ENCODE data around the gene MSLN.
A peak's percentile ranks its signal among the peaks of the same experiment; 100 is the strongest.

Gene MSLN

GRCh38 chr16:804193-805048, 43.9 kb downstream of the MSLN start:
- DNase-seq (ENCODE audit: low read depth in 2 of 2), result no peak

GRCh38 chr16:805474-805873, 44.9 kb downstream of the MSLN start:
- DNase-seq (ENCODE audit: low read depth in 2 of 2), result no peak

- DNase-seq (ENCODE audit: low read depth in 2 of 2), result peak; percentile 48 to 67
Observed at GRCh38 chr16:807347-808084, 47.0 kb downstream of the MSLN start.

GRCh38 chr16:808085-808386, 47.5 kb downstream of the MSLN start:
- DNase-seq (ENCODE audit: low read depth in 2 of 2), result no peak

- peak in 1 of 2 donors; percentile 29 for DNase-seq (ENCODE audit: low read depth in 2 of 2)
Observed at GRCh38 chr16:813204-813915, 52.8 kb downstream of the MSLN start.

- DNase-seq (ENCODE audit: low read depth in 2 of 2), result no peak
Observed at GRCh38 chr16:813916-814412, 53.4 kb downstream of the MSLN start.

- no peak for DNase-seq (ENCODE audit: low read depth in 2 of 2)
Observed at GRCh38 chr16:814974-815373, 54.4 kb downstream of the MSLN start.

GRCh38 chr16:815861-816260, 55.3 kb downstream of the MSLN start:
- DNase-seq (ENCODE audit: low read depth in 2 of 2), result no peak

GRCh38 chr16:817001-817906, 56.7 kb downstream of the MSLN start:
- DNase-seq (ENCODE audit: low read depth in 2 of 2), result no peak

GRCh38 chr16:818132-818531, 57.6 kb downstream of the MSLN start:
- DNase-seq (ENCODE audit: low read depth in 2 of 2), result no peak

Measured in stimulated activated CD8-positive, alpha-beta memory T cell treated with anti-CD3 and anti-CD28 coated beads, Interleukin-7, amount 100 ng/mL, for 1 hour (primary cell).